ENCODE measurements around the gene MAB21L3. TPM values are rescaled to one million over a fixed set of nuclear protein-coding genes. Genes with fewer than 3 reads are reported as not detected.

The MAB21L3 gene
- total and polyA plus RNA-seq, 11 donors, result 0.04 to 0.15 (median 0.08) TPM; not detected in 8

DNA sequence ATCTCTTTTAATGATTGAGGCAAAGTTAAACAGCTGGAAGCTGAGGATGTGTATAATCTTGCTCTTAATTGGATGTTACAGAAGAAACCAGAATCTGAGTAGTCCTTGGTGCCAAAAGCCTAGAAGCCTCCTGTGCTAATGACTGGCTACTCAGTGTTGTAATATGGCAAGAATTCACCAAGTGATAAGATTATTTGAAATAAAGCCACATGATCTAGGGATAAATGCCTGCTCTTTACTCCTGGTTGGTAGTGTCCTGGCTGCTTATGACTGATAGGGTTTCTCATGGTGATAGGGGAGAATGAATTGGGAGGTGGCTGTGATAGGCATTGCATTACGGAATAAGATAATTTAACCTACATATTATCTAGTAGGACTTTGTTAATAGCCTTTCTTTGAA, 13.6 kb upstream of the MAB21L3 start:
- Histone ChIP-seq H3K27ac (no peak overlapping the region), H3K4me1 (peaks cover 0 to 5% (median 0%) of the 10 kb centered on the region in 12 donors), H3K36me3 (no peaks in the 10 kb centered on the region), H3K4me3 (no peak overlapping the region), H3K27me3 (no peaks in the 10 kb centered on the region), H3K9me3 (peaks cover 0 to 23% (median 4%) of the 10 kb centered on the region in 12 donors)
- 43 to 62% (median 50%) methylated on average over 1 of the region's 1 CpG for WGBS, 4 donors
- TF ChIP-seq CTCF (IDR thresholded peaks at IDR 0.05) (no peak), POLR2A (IDR thresholded peaks at IDR 0.05) (no peak)
- ATAC-seq, result no peak
- intact Hi-C loops (cut with DNase I), result no loop called here
- no peak for DNase-seq

- 85 to 91% (median 88%) methylated on average over 4 of the region's 4 CpGs for WGBS, 4 donors
- Histone ChIP-seq H3K27me3 (no peaks in the 10 kb centered on the region), H3K36me3 (no peaks in the 10 kb centered on the region), H3K27ac (no peak overlapping the region), H3K4me3 (no peak overlapping the region), H3K9me3 (peaks cover 0 to 21% (median 4%) of the 10 kb centered on the region in 12 donors), H3K4me1 (peaks cover 0 to 5% (median 0%) of the 10 kb centered on the region in 12 donors)
- ATAC-seq (no peak), DNase-seq (no peak)
- TF ChIP-seq POLR2A (IDR thresholded peaks at IDR 0.05) (no peak), CTCF (IDR thresholded peaks at IDR 0.05) (no peak)
- intact Hi-C loops (cut with DNase I), result no loop called here
Measured at GRCh38 chr1:116099379-116099778, 11.8 kb upstream of the MAB21L3 start.

GRCh38 chr1:116099919-116100318, 11.3 kb upstream of the MAB21L3 start:
- intact Hi-C loops (cut with DNase I), result no loop called here
- Histone ChIP-seq H3K4me1 (peaks cover 0 to 5% (median 0%) of the 10 kb centered on the region in 12 donors), H3K36me3 (no peaks in the 10 kb centered on the region), H3K27ac (no peak overlapping the region), H3K4me3 (no peak overlapping the region), H3K27me3 (no peaks in the 10 kb centered on the region), H3K9me3 (peaks cover 0 to 16% (median 4%) of the 10 kb centered on the region in 12 donors)
- DNase-seq (no peak), ATAC-seq (no peak)
- TF ChIP-seq POLR2A (IDR thresholded peaks at IDR 0.05) (no peak), CTCF (IDR thresholded peaks at IDR 0.05) (no peak)
- WGBS, 4 donors, result 82 to 94% (median 87%) methylated on average over 2 of the region's 2 CpGs

DNA sequence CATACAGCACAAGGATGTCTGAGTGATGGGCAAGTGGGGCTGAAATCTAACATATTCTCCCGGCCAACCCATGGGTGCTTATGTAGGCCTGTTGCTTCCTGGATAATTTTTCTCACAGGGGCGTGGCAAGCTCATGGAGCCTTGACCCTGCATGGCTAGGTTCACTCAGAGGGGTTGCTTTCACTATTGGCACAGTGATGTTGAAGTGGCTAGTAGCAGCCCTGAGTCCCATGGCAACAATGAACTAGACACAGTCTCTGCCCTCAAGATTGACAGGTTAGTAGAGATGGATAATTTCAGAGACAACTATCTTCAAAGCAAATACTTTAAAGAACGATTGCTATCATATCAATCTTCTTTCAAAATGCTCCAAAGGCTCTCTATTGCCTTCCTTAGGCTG, 6.5 kb upstream of the MAB21L3 start:
- TF ChIP-seq POLR2A (IDR thresholded peaks at IDR 0.05) (no peak), CTCF (IDR thresholded peaks at IDR 0.05) (no peak)
- no peak overlapping the region for H3K27ac ChIP-seq
- WGBS, 4 donors, result 67 to 87% (median 73%) methylated on average over 3 of the region's 3 CpGs

More for the DNA sequence above, 6.5 kb upstream of the MAB21L3 start:
- H3K9me3 ChIP-seq, result no peaks in the 10 kb centered on the region
- intact Hi-C loops (cut with DNase I), result no loop called here
- no peaks in the 10 kb centered on the region for H3K36me3 ChIP-seq
- H3K27me3 ChIP-seq, result no peaks in the 10 kb centered on the region
- ATAC-seq (no peak), DNase-seq (no peak)
- H3K4me3 ChIP-seq, result no peak overlapping the region
- no peaks in the 10 kb centered on the region for H3K4me1 ChIP-seq

All from heart left ventricle (tissue), 16 donors.